Hepatocyte (in vitro differentiated cells): Measurements from ENCODE around the gene MAD1L1. TPM values are rescaled to one million over a fixed set of nuclear protein-coding genes. Genes with fewer than 3 reads are reported as not detected.

Experiments
- DNase-seq: peaks from one replicate; pipeline ENCODE4 v3.0.0-alpha.2; 2016; ENCODE audit warnings: low spot score
- H2AFZ ChIP-seq: fragments of 200-600 bp; sonication (generic); 2 replicates; pipeline ENCODE4 v1.6.0; 2016; ENCODE audit warnings: antibody characterized with exemption, mild to moderate bottlenecking
- H3K27ac ChIP-seq: fragments of 200-600 bp; sonication (generic); 2 replicates; pipeline ENCODE4 v1.5.1; 2016; ENCODE audit warnings: mild to moderate bottlenecking
- H3K27me3 ChIP-seq: fragments of 200-600 bp; sonication (generic); 2 replicates; pipeline ENCODE4 v1.6.1; 2016
- H3K36me3 ChIP-seq: fragments of 200-600 bp; sonication (generic); replicated peaks from 2 replicates; pipeline ENCODE4 v1.5.1; 2016; ENCODE audit warnings: low read depth; ENCODE audit not compliant: insufficient read depth
- H3K4me1 ChIP-seq: fragments of 200-600 bp; sonication (generic); 2 replicates; pipeline ENCODE4 v1.5.1; 2016; ENCODE audit warnings: mild to moderate bottlenecking, moderate library complexity; ENCODE audit not compliant: insufficient read depth
- H3K4me2 ChIP-seq: fragments of 200-600 bp; sonication (generic); 2 replicates; pipeline ENCODE4 v1.6.0; 2016
- H3K4me3 ChIP-seq: fragments of 200-600 bp; sonication (generic); 2 replicates; pipeline ENCODE4 v1.5.1; 2016; ENCODE audit warnings: mild to moderate bottlenecking
- H3K79me2 ChIP-seq: fragments of 200-600 bp; sonication (generic); 2 replicates; pipeline ENCODE4 v1.6.0; 2017; ENCODE audit warnings: mild to moderate bottlenecking
- H3K9me2 ChIP-seq: fragments of 200-600 bp; sonication (generic); replicated peaks from 2 replicates; pipeline ENCODE4 v1.6.0; 2017; ENCODE audit warnings: mild to moderate bottlenecking; ENCODE audit not compliant: insufficient read depth
- H3K9me3 ChIP-seq: fragments of 200-600 bp; sonication (generic); 2 replicates; pipeline ENCODE4 v1.5.1; 2016; ENCODE audit warnings: low read depth, mild to moderate bottlenecking
- H4K20me1 ChIP-seq: fragments of 200-600 bp; sonication (generic); 2 replicates; pipeline ENCODE4 v1.6.0; 2016; ENCODE audit warnings: mild to moderate bottlenecking; ENCODE audit not compliant: insufficient read depth, poor library complexity, severe bottlenecking
- EZH2 ChIP-seq: fragments of 200-600 bp; sonication (generic); IDR thresholded peaks from 2 replicates; pipeline ENCODE4 v1.6.1; 2016; ENCODE audit warnings: antibody characterized with exemption, mild to moderate bottlenecking, borderline replicate concordance
- EZH2phosphoT487 ChIP-seq: fragments of 200-600 bp; sonication (generic); IDR thresholded peaks from one replicate; pipeline ENCODE4 v1.6.1; 2018; ENCODE audit warnings: antibody characterized with exemption, mild to moderate bottlenecking, low read depth, moderate library complexity; ENCODE audit not compliant: unreplicated experiment, severe bottlenecking
- WGBS: methylation state at CpG from one replicate; pipeline ENCODE4 v1.1.6; 2016; ENCODE audit warnings: low lambda C conversion rate; ENCODE audit errors: missing lambda C conversion rate; 5-methylcytosine and 5-hydroxymethylcytosine counted together
- polyA plus RNA-seq: library from polyadenylated mRNA; unstranded; fragments of >200 nt; fragmentation: Nextera tagmentation; extraction: Ambion mirVana; gene quantifications from 2 replicates; pipeline ENCODE4 v1.2.1, GENCODE V29; 2016
- total RNA-seq: library from RNA; depleted of rRNA; stranded (reverse); fragments of >200 nt; gene quantifications from 2 replicates; pipeline ENCODE4 v1.2.3, GENCODE V29; 2014
- TF ChIP-seq, protein P1 (sequence below): fragments of 200-600 bp; sonication (generic); IDR thresholded peaks from 2 replicates; pipeline ENCODE4 v1.5.1; 2016; ENCODE audit warnings: antibody characterized with exemption, mild to moderate bottlenecking; ENCODE audit not compliant: poor library complexity

Gene MAD1L1
- total and polyA plus RNA-seq, 2 experiments from 2014 or later: 30.7 to 31.0 TPM

DNA sequence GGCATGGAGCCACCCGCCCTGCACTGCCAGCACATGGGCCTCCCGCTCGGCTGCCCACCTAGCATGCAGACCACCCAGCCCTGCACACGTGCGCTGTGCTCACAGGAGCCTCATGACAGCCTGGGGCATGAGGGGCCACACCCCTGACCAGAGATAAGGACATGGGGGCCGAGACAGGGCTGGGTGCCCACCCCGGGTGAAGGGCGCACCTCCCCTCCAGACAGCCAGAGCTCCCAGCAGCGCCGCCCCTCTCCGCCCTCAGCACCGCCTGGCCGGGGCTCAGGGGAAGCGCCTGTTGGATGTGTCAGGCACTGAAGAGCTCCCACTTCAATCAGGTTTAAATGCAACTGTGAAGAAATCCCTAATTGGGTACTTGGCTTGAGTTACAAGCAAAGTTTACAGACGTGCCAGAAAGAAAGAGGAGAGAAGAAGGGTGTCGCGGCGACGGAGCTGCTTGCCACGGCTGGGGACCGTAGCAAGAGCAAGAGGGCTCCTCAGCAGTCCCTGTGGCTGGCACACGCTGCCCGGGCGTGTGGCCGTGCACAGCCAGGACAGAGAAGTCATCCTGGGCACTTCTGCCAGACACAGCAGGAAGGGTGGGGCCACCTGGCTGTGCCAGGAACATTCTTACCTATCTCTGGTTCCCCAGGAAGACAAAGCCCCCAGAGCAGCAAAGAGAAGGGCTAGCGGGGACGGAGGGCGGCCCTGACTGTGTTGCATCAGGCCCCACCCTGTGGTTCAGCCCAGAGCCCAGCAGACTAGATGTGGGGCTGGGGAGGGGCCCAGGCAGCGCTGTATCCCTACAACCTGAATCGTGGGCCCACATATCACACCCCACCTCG, 315.3 kb downstream of the MAD1L1 start:
- Histone ChIP-seq H3K36me3 (no peaks in the 10 kb centered on the region), H3K4me2 (no peak overlapping the region), H3K4me3 (no peak overlapping the region), H3K27me3 (no peaks in the 10 kb centered on the region), H3K9me3 (no peaks in the 10 kb centered on the region), H3K4me1 (no peaks in the 10 kb centered on the region), H3K27ac (no peak overlapping the region), H3K79me2 (no peaks in the 10 kb centered on the region), H3K9me2 (no peaks in the 10 kb centered on the region), H2AFZ (no peak overlapping the region), H4K20me1 (no peaks in the 10 kb centered on the region)
- DNase-seq: no peak
- WGBS: 89% methylated on average over 31 of the region's 31 CpGs
- TF ChIP-seq EZH2phosphoT487: no peak
- TF ChIP-seq EZH2: no peak
- TF ChIP-seq, protein P1, sequence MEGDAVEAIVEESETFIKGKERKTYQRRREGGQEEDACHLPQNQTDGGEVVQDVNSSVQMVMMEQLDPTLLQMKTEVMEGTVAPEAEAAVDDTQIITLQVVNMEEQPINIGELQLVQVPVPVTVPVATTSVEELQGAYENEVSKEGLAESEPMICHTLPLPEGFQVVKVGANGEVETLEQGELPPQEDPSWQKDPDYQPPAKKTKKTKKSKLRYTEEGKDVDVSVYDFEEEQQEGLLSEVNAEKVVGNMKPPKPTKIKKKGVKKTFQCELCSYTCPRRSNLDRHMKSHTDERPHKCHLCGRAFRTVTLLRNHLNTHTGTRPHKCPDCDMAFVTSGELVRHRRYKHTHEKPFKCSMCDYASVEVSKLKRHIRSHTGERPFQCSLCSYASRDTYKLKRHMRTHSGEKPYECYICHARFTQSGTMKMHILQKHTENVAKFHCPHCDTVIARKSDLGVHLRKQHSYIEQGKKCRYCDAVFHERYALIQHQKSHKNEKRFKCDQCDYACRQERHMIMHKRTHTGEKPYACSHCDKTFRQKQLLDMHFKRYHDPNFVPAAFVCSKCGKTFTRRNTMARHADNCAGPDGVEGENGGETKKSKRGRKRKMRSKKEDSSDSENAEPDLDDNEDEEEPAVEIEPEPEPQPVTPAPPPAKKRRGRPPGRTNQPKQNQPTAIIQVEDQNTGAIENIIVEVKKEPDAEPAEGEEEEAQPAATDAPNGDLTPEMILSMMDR: no peak

DNA sequence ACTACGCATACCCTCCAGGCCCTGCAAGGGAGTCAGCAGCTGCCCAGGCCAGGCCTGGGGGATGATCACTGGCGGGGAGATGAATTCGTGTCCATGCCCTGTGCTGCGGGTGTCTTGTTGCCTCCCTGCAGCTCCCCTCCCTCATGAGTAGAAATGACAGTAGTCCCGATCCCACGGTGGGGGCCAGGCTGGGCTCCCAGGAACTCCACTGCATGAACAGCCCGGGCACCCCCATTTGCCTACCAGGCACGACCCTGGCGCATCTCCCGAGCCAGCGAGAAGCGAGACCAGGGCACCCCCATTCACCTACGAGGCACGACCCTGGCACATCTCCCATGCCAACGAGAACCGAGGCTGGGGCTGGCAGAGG, 316.2 kb downstream of the MAD1L1 start:
- Histone ChIP-seq H2AFZ (no peak overlapping the region), H3K79me2 (no peaks in the 10 kb centered on the region), H3K4me3 (no peak overlapping the region), H3K4me1 (no peaks in the 10 kb centered on the region), H3K27me3 (no peaks in the 10 kb centered on the region), H3K9me2 (no peaks in the 10 kb centered on the region), H3K27ac (no peak overlapping the region), H3K36me3 (no peaks in the 10 kb centered on the region), H4K20me1 (no peaks in the 10 kb centered on the region), H3K4me2 (no peak overlapping the region), H3K9me3 (no peaks in the 10 kb centered on the region)
- DNase-seq: no peak
- TF ChIP-seq EZH2 (no peak), EZH2phosphoT487 (no peak)
- TF ChIP-seq, protein P1: no peak
- 98% methylated on average over 16 of the region's 16 CpGs for WGBS

DNA sequence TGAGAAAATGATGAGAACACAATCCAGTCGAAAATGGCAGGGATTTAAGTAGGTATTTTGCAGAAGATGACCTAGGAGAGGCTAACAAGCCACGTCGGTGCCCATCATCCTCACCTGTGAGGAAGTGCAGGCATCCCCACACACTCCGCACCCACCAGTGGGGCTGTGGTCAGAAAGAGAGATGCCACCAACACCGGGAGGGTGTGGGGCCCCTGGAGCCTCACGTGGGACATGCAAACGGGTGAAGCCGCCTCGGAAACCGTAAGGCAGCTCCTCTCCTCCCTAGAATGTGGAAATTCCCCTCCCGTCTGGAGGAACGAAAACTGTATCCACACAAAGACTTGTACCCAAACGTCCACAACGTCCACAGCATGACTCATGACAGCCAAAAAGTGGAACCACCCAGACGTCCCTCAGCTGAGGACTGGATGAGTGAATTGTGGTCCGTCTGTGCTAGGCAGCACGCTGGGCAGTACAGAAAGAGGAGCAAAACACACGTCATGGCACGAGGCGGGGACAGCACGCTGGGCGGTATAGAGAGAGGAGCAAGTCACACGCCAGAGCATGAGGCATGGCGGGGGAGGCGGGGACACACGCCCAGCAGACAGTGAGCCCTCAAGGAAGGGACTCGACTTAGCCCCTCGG, 316.7 kb downstream of the MAD1L1 start:
- Histone ChIP-seq H3K36me3 (no peaks in the 10 kb centered on the region), H3K9me3 (no peaks in the 10 kb centered on the region), H3K9me2 (no peaks in the 10 kb centered on the region), H3K27me3 (no peaks in the 10 kb centered on the region), H4K20me1 (no peaks in the 10 kb centered on the region), H3K27ac (no peak overlapping the region), H3K4me3 (no peak overlapping the region), H3K79me2 (no peaks in the 10 kb centered on the region), H2AFZ (no peak overlapping the region), H3K4me2 (no peak overlapping the region), H3K4me1 (no peaks in the 10 kb centered on the region)
- WGBS: 92% methylated on average over 27 of the region's 28 CpGs
- no peak for TF ChIP-seq EZH2
- DNase-seq: no peak

DNA sequence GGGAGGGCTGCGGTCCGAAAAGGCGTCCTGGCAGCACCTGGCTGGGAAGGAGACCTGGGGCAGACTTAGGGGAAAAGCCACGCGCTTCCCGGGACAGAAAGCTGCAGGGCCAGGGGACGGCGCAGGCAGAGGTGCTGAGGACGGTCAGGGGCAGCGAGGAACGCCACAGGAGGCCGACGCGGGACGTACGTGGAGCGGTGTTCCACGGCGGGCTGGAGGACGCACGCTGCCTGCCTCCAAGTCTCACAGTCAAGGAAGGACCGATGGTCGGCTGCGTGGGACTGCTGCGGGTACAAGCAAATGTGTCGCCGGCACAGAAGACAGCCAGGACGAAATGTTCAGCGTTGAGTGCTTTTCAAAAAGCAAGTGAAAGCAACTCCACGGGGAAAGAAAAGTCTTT, 317.4 kb downstream of the MAD1L1 start:
- no peak overlapping the region for H3K27ac ChIP-seq
- no peaks in the 10 kb centered on the region for H3K27me3 ChIP-seq
- no peak overlapping the region for H2AFZ ChIP-seq
- no peak overlapping the region for H3K4me2 ChIP-seq
- H3K9me2 ChIP-seq: no peaks in the 10 kb centered on the region
- DNase-seq: no peak
- H4K20me1 ChIP-seq: no peaks in the 10 kb centered on the region
- H3K4me3 ChIP-seq: no peak overlapping the region
- no peaks in the 10 kb centered on the region for H3K79me2 ChIP-seq
- H3K9me3 ChIP-seq: no peaks in the 10 kb centered on the region
- WGBS: 95% methylated on average over 7 of the region's 30 CpGs
- H3K36me3 ChIP-seq: no peaks in the 10 kb centered on the region
- H3K4me1 ChIP-seq: no peaks in the 10 kb centered on the region
- TF ChIP-seq, protein P1: no peak
- TF ChIP-seq EZH2phosphoT487 (no peak), EZH2 (no peak)
